Choroid plexus epithelial cell (primary cell): ENCODE data around the gene CREB3L2.

Experiments used
- DNase-seq: peaks from one replicate; pipeline ENCODE4 v3.0.0-alpha.2; 2010; ENCODE audit warnings: low read depth
- H3K4me3 ChIP-seq: 2 replicates; pipeline ENCODE4 v1.5.1; 2011; ENCODE audit warnings: low read depth, mild to moderate bottlenecking, control low read depth, low read length, moderate library complexity
- TF ChIP-seq, protein P1 (sequence below): conservative IDR thresholded peaks from 2 replicates; pipeline ENCODE4 v1.5.1; 2011; ENCODE audit warnings: low read depth, mild to moderate bottlenecking, control low read depth, inconsistent platforms, low read length, moderate library complexity

CREB3L2 gene

DNA sequence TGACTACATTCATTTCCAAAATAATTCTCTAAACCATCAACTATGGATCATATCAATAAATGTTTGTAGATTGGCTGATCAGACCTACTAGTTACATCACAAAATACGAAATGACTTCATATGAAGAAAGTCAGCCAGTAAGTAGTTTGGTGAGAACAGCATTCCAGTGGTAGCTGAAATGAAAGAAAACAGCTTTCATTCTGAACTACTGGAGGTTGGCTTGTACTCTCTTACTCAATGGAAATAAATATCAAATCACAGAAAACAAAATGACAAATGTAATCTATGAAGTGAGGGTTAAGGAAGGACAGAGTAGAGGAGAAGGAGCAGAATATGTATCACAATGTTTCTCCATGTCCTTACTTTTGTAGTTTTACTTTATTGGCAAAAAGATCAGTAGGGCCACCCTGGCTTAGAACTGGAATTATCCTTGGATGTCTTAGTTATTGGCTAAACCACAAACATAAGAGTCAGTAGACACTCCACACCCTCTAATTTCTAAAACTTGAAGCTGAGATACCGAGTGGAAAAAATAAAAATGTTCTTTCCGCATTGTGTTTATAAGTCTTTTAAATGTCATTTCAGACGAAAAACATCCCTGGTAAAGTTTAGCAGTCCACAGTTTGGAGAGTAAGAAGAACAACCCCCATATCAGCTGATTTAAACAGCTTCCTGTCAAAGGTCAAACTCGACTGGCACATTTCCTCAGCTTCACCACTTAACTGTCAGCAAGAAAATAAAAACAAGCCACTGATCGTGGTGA lies 81.1 kb downstream of the CREB3L2 start:
- H3K4me3 ChIP-seq = no peak overlapping the region
- TF ChIP-seq, protein P1, sequence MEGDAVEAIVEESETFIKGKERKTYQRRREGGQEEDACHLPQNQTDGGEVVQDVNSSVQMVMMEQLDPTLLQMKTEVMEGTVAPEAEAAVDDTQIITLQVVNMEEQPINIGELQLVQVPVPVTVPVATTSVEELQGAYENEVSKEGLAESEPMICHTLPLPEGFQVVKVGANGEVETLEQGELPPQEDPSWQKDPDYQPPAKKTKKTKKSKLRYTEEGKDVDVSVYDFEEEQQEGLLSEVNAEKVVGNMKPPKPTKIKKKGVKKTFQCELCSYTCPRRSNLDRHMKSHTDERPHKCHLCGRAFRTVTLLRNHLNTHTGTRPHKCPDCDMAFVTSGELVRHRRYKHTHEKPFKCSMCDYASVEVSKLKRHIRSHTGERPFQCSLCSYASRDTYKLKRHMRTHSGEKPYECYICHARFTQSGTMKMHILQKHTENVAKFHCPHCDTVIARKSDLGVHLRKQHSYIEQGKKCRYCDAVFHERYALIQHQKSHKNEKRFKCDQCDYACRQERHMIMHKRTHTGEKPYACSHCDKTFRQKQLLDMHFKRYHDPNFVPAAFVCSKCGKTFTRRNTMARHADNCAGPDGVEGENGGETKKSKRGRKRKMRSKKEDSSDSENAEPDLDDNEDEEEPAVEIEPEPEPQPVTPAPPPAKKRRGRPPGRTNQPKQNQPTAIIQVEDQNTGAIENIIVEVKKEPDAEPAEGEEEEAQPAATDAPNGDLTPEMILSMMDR = no peak
- peak; percentile 62 for DNase-seq

DNA sequence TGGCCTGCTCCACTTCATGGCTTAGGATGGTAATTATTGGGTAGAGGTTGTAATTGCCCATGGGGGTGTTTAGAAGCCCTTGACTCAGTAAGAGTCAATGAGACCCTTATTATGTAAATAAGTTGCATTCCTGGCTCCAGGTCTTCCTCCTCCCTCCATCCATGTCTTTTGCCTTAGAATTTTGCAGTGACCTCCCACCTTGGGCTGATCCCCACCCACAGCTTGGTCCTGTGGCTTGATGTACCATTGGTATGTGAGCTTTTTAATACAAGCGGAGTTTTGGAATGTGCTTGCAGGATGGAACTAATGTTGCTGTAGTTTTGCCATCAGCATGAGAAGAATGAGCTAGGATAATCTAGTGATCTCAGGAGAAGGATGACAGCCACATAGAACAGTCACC lies 81.9 kb downstream of the CREB3L2 start:
- no peak for DNase-seq
- TF ChIP-seq, protein P1 = no peak

DNA sequence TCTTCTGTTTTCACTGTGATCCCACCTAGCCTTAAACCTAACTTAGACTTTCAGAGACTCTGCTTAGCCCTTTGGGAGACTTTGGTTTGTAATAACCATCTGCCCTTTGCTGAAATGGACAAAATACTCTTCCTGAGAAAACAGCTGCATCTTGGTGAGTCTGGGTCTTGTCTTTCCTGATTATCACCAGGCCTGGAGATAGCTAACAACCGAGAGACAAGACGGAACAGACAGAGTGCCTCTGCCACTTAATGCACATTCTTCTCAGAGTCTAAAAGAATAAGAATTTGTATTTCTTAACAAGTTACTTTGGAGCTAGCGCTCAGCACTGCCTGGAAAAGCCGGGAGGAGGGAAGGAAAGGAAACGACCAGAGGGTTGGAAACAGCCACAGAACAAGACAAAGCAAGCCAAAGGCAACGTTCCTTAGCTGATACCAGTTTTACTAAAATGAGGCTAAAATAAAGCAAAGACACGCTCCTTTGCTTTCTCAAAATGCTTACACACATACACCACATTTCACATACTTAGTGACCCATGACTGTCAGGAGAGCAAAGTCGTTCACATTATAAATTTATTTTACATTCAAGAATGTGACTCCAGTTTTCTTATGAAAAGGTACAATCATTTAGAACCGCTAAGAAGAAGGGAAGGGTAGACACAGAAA lies 84.8 kb downstream of the CREB3L2 start:
- DNase-seq = no peak

More for the DNA sequence above, 81.9 kb downstream of the CREB3L2 start:
- H3K4me3 ChIP-seq = no peak overlapping the region

DNA sequence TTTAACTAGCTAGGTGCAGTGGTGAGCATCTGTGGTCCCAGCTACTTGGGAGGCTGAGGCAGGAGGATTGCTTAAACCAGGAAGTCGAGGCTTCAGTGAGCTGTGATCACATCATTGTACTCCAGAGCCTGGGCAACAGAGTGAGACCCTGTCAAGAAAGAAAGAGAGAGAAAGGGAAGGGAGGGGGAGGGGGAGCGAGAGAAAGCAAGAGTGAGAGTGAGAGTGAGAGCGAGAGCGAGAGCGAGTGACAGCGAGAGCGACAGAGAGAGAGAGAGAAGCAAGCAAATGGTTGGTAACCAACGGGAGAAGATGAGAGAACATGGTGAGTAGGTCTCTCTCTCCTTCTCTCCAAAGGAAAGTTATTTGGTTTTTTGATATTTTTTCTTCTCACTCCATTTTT lies 85.3 kb downstream of the CREB3L2 start:
- no peak for DNase-seq
- TF ChIP-seq, protein P1 = no peak
- H3K4me3 ChIP-seq = no peak overlapping the region

More for the DNA sequence above, 84.8 kb downstream of the CREB3L2 start:
- TF ChIP-seq, protein P1 = no peak
- H3K4me3 ChIP-seq = no peak overlapping the region

DNA sequence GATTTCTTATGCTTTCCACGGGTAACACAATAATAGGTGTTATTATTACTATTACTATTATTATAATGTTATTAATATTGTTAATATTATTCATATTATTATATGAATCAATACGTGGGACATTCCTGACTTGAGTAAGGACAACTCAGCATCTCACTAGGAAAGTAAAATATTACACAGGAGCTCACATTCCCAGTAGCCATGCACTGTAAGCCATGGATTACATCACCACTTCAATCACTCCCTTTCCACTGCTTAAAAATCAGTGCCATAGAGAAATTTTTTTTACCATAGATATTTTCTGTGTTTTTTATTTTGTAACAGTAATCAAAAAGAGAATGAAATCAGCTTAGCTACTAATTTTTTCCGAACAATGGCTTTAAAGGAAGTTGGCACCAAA lies 86.6 kb downstream of the CREB3L2 start:
- TF ChIP-seq, protein P1 = no peak
- H3K4me3 ChIP-seq = no peak overlapping the region
- DNase-seq = no peak

DNA sequence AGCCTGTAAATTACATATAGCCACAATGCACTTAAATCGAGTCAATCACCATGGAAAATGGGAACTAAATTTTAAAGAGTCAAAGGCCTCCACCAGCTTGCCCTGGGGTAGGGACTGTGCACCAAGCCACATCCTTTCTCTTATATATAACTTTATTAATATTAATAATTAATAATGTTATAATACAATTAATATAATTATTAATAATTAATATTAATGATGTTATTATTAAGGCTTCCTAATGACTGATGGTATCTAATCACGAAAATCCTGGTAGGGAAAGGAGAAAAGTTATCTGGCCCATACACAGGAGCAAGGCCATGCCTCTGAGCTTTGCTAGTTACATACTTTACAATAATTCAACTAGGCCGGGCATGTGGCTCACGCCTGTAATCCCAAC lies 87.9 kb downstream of the CREB3L2 start:
- no peak overlapping the region for H3K4me3 ChIP-seq
- TF ChIP-seq, protein P1 = no peak
- DNase-seq = no peak
